GM12878 (cell line): Measurements from ENCODE around the gene N4BP3. TPM values are rescaled to one million over a fixed set of nuclear protein-coding genes. Genes with fewer than 3 reads are reported as not detected.

ENCODE experiments used
- BHLHE40 ChIP-seq, 2 experiments: fragments of 450-650 bp in 1 of 2; IDR thresholded peaks; 2 replicates each; pipeline ENCODE4 v1.6.1; 2011 to 2017; ENCODE audit warnings: low read depth in 2 of 2, borderline replicate concordance in 1 of 2, improper control_type of control experiment in 1 of 2, low read length in 1 of 2, mild to moderate bottlenecking in 1 of 2
- CBX3 ChIP-seq: fragments of 200-600 bp; sonication (generic); IDR thresholded peaks from 2 replicates; pipeline ENCODE4 v1.6.1; 2016; ENCODE audit warnings: low read depth, borderline replicate concordance
- CHD1 ChIP-seq: IDR thresholded peaks from 2 replicates; pipeline ENCODE4 v1.6.1; 2012; ENCODE audit warnings: low read depth, low read length, improper control_type of control experiment
- CHD2 ChIP-seq: IDR thresholded peaks from 2 replicates; pipeline ENCODE4 v1.6.1; 2011; ENCODE audit warnings: low read depth, low read length, improper control_type of control experiment, borderline replicate concordance
- EED ChIP-seq: sonication (generic); IDR thresholded peaks from 2 replicates; pipeline ENCODE4 v1.6.1; 2016; ENCODE audit warnings: antibody characterized with exemption, low read depth
- ESRRA ChIP-seq: IDR thresholded peaks from 2 replicates; pipeline ENCODE4 v1.6.1; 2012; ENCODE audit warnings: mild to moderate bottlenecking, low read length, improper control_type of control experiment
- FOXM1 ChIP-seq: IDR thresholded peaks from 2 replicates; pipeline ENCODE4 v1.6.1; 2012; ENCODE audit warnings: low read depth, mild to moderate bottlenecking, inconsistent platforms, low read length, moderate library complexity
- GATAD2B ChIP-seq: fragments of 450-650 bp; conservative IDR thresholded peaks from 2 replicates; pipeline ENCODE4 v1.6.1; 2017; ENCODE audit warnings: low read depth, mild to moderate bottlenecking, moderate library complexity
- IKZF2 ChIP-seq, 2 experiments: fragments of 450-650 bp; IDR thresholded peaks; 2 replicates each; pipeline ENCODE4 v1.6.1; 2017; ENCODE audit warnings: mild to moderate bottlenecking in 2 of 2, moderate library complexity in 2 of 2
- NFYB ChIP-seq: IDR thresholded peaks from 2 replicates; pipeline ENCODE4 v1.6.1; 2011; ENCODE audit warnings: low read depth, mild to moderate bottlenecking, low read length, improper control_type of control experiment, moderate library complexity; ENCODE audit not compliant: insufficient read depth
- NR2F1 ChIP-seq: fragments of 450-650 bp; conservative IDR thresholded peaks from 2 replicates; pipeline ENCODE4 v1.6.1; 2017; ENCODE audit warnings: mild to moderate bottlenecking
- NRF1 ChIP-seq: conservative IDR thresholded peaks from 2 replicates; pipeline ENCODE4 v1.6.1; 2011; ENCODE audit warnings: mild to moderate bottlenecking, low read depth, low read length, improper control_type of control experiment
- RB1 ChIP-seq: fragments of 450-650 bp; formaldehyde crosslinking; IDR thresholded peaks from 2 replicates; pipeline ENCODE4 v1.6.1; 2017; ENCODE audit warnings: mild to moderate bottlenecking, borderline replicate concordance
- RCOR1 ChIP-seq: conservative IDR thresholded peaks from 2 replicates; pipeline ENCODE4 v1.6.1; 2012; ENCODE audit warnings: low read depth, low read length, improper control_type of control experiment
- STAT3 ChIP-seq: IDR thresholded peaks from 2 replicates; pipeline ENCODE4 v1.6.1; 2011; ENCODE audit warnings: low read depth, low read length, improper control_type of control experiment
- SUZ12 ChIP-seq: fragments of 200-600 bp; sonication (generic); IDR thresholded peaks from one replicate; pipeline ENCODE4 v1.6.1; 2018; ENCODE audit warnings: antibody characterized with exemption, mild to moderate bottlenecking; ENCODE audit not compliant: unreplicated experiment
- TBL1XR1 ChIP-seq: IDR thresholded peaks from 2 replicates; pipeline ENCODE4 v1.6.1; 2012; ENCODE audit warnings: low read depth, low read length, improper control_type of control experiment
- TCF12 ChIP-seq: IDR thresholded peaks from 2 replicates; pipeline ENCODE4 v1.6.1; 2011; ENCODE audit warnings: low read depth, mild to moderate bottlenecking, low read length
- TCF7 ChIP-seq: IDR thresholded peaks from 2 replicates; pipeline ENCODE4 v1.6.1; 2014; ENCODE audit warnings: antibody characterized with exemption, borderline replicate concordance
- ZSCAN29 ChIP-seq: fragments of 450-650 bp; IDR thresholded peaks from 2 replicates; pipeline ENCODE4 v1.6.1; 2017; ENCODE audit warnings: mild to moderate bottlenecking, moderate library complexity
- polyA plus RNA-seq, 11 experiments: library from polyadenylated mRNA; depleted of rRNA in 4 of 11; unstranded in 6 of 11; stranded (reverse) in 5 of 11; fragments of >200 nt; fragmentation: Nextera tagmentation in 4 of 11; fragmentation: Illumina TruSeq in 1 of 11; extraction: Ambion mirVana in 4 of 11; extraction: Trizol in 1 of 11; gene quantifications; 1 replicate in 1 of 11; 2 replicates in 10 of 11; pipeline versions ENCODE4 v1.2.1 to v1.2.3, GENCODE V29; 2011 to 2016; ENCODE audit warnings: inconsistent platforms in 2 of 11, missing spikeins in 2 of 11, low read depth in 1 of 11
- total RNA-seq, 4 experiments: library from RNA; depleted of rRNA in 3 of 4; stranded (reverse); fragments of >200 nt in 3 of 4; fragmentation: Illumina TruSeq in 1 of 4; extraction: Trizol in 1 of 4; gene quantifications; 2 replicates each; pipeline versions ENCODE4 v1.2.1 to v1.2.3, GENCODE V29; 2013 to 2021
- TF ChIP-seq, protein P1 (sequence below): fragments of 450-650 bp; IDR thresholded peaks from 2 replicates; pipeline ENCODE4 v1.6.1; 2017; ENCODE audit warnings: mild to moderate bottlenecking
- TF ChIP-seq, protein P2 (sequence below): fragments of 150-350 bp; IDR thresholded peaks from 2 replicates; pipeline ENCODE4 v1.6.1; 2016; ENCODE audit warnings: low read depth, low read length

Gene N4BP3
- total and polyA plus RNA-seq, 10 of the 15 experiments (the other 5 are each of a cell fraction or from before 2014, with no cell fraction given), result 0.06 to 13.0 (median 4.3) TPM

DNA sequence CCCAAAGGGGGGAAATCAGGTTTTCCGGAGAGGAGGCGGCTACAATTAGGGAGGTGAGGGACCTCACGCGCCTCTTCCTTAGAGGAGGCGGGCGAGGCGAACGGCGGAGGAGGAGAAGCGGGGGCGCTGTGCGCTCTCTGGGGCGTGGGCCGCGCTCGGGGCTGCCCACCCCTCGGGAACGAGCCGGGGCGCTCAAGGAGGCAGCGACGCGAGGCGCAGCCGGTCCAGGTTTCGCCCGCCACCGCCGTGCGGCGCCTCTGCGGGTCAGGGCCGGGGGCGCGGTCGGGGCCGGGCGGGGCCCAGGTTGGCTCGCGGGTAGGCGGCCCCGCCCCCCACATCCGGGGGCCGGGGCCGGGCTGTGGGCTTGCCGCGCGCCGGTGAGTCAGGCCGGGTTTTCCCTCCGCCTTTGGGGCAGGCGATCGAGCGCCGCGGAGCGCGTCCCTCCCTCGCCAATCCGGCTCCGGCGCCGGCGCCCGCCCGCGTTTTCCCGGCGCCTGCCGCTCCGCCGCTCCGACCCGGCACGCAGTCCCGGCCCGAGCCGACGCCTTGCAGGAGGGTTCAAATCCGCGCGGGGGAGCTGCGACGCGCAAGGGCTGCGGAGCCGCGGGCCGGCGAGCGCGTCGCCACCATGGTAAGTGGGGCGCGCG, at the start of gene N4BP3 (continued):
- TF ChIP-seq, protein P1, sequence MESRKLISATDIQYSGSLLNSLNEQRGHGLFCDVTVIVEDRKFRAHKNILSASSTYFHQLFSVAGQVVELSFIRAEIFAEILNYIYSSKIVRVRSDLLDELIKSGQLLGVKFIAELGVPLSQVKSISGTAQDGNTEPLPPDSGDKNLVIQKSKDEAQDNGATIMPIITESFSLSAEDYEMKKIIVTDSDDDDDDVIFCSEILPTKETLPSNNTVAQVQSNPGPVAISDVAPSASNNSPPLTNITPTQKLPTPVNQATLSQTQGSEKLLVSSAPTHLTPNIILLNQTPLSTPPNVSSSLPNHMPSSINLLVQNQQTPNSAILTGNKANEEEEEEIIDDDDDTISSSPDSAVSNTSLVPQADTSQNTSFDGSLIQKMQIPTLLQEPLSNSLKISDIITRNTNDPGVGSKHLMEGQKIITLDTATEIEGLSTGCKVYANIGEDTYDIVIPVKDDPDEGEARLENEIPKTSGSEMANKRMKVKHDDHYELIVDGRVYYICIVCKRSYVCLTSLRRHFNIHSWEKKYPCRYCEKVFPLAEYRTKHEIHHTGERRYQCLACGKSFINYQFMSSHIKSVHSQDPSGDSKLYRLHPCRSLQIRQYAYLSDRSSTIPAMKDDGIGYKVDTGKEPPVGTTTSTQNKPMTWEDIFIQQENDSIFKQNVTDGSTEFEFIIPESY, result no peak
- TF ChIP-seq RB1 (peak; percentile 60; the same call in 1 of the 2 replicates), TBL1XR1 (peak; percentile 44; the same call in 1 of the 2 replicates), RCOR1 (0 out of 2 replicates have a peak, but pooled peaks have one; percentile 33), SUZ12 (no peak), ESRRA (no peak), TCF7 (no peak), FOXM1 (no peak), NR2F1 (peak; percentile 88), CHD2 (peak; percentile 57; the same call in 1 of the 2 replicates), STAT3 (no peak), BHLHE40 (IDR thresholded peaks at IDR 0.05; ENCODE audit: borderline replicate concordance in 1 of 2, low read depth in 2 of 2, low read length in 1 of 2) (peak; percentile 59 to 90; a peak in 3 of 4 replicates), CHD1 (no peak), TCF12 (peak; percentile 59; the same call in 1 of the 2 replicates), NRF1 (no peak), CBX3 (no peak), ZSCAN29 (peak; percentile 87), IKZF2 (IDR thresholded peaks at IDR 0.05) (peak in 1 of 2 experiments; percentile 17; a peak in 1 of 4 replicates), NFYB (peak; percentile 50; the same call in 1 of the 2 replicates), EED (no peak), GATAD2B (peak; percentile 94)
- TF ChIP-seq, protein P2, sequence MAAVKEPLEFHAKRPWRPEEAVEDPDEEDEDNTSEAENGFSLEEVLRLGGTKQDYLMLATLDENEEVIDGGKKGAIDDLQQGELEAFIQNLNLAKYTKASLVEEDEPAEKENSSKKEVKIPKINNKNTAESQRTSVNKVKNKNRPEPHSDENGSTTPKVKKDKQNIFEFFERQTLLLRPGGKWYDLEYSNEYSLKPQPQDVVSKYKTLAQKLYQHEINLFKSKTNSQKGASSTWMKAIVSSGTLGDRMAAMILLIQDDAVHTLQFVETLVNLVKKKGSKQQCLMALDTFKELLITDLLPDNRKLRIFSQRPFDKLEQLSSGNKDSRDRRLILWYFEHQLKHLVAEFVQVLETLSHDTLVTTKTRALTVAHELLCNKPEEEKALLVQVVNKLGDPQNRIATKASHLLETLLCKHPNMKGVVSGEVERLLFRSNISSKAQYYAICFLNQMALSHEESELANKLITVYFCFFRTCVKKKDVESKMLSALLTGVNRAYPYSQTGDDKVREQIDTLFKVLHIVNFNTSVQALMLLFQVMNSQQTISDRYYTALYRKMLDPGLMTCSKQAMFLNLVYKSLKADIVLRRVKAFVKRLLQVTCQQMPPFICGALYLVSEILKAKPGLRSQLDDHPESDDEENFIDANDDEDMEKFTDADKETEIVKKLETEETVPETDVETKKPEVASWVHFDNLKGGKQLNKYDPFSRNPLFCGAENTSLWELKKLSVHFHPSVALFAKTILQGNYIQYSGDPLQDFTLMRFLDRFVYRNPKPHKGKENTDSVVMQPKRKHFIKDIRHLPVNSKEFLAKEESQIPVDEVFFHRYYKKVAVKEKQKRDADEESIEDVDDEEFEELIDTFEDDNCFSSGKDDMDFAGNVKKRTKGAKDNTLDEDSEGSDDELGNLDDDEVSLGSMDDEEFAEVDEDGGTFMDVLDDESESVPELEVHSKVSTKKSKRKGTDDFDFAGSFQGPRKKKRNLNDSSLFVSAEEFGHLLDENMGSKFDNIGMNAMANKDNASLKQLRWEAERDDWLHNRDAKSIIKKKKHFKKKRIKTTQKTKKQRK, result no peak
